NK-92 treated with Interleukin-12 subunit alpha and Interleukin-12 subunit beta, amount 100 ng/mL, for 24 hours (cell line): ENCODE data around the gene NUBP2.
"Not testable (repeated sequence)": the region's sequence is repeated elsewhere in the genome, so short reads cannot be mapped to it uniquely, and the experiment has no call there.

Experiments used
- DNase-seq: peaks from one replicate; lab custom pipeline; 2025; lab: John Stamatoyannopoulos, UW

The NUBP2 gene

DNA sequence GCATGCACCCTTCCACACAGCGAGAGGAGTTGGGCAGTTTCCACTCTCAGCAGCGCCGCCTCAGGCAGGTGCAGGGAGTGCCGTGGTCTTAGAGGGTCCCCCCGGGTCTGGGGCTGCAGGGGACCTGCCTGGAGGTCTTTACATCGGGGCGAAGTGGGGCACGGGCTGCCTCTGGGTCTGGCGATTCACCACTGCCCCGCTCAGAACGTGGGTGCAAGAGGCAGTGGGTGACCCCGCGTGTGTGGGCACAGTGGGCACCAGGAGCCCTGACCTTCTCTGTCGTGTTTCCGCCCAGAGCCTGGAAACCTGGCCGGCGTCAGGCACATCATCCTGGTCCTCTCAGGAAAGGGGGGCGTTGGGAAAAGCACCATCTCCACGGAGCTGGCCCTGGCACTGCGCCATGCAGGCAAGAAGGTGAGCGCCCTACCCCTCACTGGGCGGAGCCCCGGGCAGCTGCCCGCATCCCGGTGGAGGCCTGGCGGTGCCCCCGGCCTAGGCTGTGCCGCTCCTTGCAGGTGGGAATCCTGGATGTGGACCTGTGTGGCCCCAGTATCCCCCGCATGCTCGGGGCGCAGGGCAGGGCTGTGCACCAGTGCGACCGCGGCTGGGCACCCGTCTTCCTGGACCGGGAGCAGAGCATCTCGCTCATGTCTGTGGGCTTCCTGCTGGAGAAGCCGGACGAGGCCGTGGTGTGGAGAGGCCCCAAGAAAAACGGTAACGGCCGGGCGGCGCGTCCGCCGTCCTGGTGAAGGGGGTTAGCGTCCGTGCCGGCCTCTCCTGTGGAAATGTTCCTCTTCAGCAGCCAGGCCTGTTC lies 3.7 kb downstream of the NUBP2 start:
- DNase-seq, result no peak

DNA sequence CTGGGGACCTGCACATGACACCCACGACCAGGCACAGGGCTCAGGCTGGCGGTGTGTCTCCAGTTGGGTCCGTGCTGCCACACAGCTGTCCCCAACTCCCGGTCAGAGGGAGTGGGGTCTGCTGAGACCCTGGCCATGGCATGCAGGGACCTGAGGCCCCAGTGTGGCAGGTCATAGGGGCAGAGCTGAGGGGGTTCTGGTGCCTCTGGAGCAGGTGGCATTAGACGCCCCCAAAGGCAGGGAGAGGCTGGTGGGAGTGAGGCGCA lies 4.2 kb downstream of the NUBP2 start:
- DNase-seq, result no peak

DNA sequence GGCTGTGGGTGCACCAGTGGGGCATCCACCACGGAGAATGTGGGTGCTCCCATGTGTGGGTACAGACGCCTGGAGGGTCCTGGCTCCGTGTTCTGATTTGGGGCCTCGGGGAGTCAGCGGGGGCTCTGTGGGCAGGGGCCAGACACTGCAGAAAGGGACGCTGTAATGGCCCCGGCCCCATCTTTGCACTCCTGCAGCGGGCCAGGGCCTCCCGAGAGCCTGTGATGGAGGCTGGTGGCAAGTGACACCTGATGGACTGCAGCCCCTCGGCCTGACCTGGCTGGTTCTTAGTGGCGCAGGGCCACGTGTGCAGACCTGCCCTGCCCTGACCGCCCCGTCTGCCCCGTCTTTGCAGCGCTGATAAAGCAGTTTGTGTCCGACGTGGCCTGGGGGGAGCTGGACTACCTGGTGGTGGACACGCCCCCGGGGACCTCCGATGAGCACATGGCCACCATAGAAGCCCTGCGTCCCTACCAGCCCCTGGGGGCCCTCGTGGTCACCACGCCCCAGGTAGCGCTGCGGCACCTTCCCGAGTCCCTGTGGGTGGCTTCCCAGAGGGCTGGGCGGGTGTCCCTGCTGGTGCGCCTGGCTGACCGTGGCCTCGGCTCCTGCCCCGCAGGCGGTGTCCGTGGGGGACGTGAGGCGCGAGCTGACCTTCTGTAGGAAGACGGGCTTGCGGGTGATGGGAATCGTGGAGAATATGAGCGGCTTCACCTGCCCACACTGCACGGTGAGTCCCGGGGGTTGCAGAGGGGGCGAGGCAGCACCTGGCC lies 4.7 kb downstream of the NUBP2 start:
- DNase-seq, result no peak

DNA sequence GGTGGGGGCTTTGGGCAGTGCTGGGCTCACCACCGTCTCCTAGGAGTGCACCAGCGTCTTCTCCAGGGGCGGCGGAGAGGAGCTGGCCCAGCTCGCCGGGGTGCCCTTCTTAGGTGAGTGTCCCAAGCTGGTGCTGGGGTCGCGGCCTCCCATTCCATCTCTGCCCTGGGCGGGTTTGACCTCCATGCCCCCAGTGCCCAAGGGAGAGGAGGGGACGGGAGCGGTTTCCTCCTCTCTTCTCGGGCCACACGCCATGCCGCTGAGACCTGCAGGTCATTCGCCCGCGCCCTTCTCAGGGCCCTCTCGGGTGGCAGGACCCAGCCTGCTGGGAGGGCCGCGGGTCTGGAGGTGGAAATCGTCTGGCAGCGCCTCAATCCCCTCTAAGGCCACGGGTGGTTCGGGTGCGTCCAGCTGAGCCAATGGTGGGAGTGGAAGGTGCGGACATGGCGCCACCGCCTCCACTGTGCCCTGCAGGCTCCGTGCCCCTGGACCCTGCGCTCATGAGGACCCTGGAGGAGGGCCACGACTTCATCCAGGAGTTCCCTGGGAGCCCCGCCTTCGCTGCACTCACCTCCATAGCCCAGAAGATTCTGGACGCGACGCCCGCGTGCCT lies 5.4 kb downstream of the NUBP2 start:
- no peak for DNase-seq

DNA sequence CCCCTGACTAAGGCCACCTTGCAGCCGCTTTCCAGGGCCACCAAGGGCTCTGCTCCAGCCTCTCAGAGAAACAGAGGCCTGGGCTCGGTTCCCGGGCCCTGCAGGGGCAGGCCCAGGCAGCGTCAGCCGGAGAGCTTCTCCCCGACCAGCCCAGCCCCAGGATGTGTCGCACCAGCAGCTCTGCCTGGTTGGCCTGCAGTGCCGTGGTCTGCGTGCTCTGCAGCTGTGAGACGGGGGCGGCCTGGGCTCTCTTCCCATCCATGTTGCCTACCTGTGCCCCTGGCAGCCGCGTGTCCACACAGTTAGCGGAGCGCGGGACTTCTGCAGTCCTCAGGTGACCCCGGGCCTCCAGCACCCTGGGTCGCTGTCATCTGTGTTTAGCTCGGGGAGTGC lies 5.9 kb downstream of the NUBP2 start:
- DNase-seq, result no peak

DNA sequence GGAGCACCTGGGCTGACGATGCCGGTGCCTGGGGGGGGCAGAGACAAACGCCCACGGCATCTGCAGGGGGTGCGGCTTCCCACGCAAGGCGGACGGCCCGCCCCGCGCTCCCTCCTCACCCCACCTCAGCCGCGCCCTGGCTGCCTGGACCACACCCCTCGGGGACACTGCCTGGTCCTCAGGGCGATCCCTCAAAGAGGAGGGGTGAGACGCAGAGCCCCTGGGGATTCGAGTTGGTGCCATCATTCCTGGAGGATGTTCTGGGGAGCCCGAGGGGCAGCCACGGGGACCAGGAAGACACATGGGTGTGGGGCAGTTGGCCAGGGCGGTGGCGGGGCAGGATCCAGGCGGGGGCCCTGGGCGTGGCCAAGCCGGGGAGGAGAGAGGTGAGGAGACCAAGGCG lies 6.9 kb downstream of the NUBP2 start:
- no peak for DNase-seq

DNA sequence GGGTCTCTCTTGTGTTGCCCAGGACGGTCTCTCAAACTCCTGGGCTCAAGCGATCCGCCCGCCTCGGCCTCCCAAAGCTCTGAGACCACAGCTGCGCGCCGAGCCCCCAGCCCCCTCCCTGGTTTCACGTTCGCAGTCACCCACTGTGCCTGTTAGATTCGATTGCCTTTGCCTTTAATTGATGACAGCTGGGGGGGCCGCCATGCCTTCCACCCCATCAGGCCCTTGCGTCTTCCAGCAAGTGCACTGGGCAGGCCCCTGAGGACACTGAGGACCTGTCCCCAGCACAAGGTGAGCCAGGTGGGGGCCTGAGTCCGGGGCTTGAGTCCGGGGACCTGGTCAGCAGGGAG lies 7.5 kb downstream of the NUBP2 start:
- no peak for DNase-seq

DNA sequence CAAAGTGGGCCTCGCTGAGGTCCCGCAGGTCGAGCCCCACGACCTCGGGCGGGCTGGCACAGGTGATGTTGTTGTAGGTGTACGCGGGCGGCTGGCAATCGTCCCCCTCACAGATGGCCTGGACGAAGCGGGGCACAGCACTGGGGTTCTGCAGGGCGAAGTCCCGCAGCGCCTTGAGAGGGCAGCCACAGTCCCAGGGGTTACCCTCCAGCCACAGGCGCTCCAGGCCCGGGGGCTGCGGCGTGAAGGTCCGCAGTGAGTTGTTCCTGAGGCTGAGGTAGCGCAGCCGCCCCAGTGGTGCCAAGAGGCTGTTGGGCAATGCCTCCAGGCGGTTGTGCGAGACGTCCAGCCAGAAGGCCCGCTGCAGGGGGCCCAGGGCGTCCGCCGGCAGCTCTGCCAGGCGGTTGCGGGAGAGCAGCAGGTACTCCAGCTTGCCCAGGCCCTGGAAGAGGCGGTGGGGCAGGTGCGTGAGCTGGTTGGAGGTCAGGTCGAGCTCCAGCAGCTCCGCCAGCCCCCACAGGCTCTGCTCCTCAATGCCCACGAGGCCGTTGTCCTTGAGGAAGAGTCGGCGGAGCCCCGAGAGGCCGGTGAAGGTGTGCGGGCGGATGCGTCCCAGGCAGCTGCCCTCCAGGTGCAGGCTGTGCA lies 8.0 kb downstream of the NUBP2 start:
- DNase-seq, result no peak

DNA sequence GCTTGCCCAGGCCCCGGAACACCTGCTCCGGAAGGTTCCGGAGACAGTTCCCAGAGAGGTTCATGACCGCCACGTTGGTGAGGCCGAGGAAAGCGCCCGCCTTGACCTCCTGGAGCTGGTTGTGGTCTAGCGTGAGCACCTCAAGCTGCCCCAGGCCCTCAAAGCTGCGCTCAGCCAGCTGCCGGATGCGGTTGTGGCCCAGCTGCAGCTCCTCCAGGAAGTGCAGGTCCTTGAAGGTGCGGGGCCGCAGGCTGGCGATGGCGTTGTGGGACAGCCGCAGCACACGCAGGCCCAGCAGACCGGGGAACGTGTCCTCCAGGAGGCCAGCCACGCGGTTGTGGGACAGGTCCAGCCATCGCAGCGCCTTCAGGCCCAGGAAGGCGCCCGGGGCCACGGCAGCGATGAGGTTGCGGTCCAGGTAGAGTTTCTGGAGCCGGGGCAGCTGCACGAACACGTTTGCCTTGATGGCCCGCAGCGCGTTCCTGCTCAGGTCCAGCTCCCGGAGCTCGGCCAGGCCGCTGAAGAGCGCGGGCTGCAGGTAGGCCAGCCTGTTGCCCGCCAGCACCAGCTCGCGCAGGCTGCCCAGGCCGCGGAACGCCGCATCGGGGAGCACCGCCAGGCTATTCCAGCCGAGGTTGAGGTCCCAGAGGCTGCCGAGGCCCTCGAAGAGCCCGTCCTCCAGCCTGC lies 8.6 kb downstream of the NUBP2 start:
- DNase-seq, result no peak

DNA sequence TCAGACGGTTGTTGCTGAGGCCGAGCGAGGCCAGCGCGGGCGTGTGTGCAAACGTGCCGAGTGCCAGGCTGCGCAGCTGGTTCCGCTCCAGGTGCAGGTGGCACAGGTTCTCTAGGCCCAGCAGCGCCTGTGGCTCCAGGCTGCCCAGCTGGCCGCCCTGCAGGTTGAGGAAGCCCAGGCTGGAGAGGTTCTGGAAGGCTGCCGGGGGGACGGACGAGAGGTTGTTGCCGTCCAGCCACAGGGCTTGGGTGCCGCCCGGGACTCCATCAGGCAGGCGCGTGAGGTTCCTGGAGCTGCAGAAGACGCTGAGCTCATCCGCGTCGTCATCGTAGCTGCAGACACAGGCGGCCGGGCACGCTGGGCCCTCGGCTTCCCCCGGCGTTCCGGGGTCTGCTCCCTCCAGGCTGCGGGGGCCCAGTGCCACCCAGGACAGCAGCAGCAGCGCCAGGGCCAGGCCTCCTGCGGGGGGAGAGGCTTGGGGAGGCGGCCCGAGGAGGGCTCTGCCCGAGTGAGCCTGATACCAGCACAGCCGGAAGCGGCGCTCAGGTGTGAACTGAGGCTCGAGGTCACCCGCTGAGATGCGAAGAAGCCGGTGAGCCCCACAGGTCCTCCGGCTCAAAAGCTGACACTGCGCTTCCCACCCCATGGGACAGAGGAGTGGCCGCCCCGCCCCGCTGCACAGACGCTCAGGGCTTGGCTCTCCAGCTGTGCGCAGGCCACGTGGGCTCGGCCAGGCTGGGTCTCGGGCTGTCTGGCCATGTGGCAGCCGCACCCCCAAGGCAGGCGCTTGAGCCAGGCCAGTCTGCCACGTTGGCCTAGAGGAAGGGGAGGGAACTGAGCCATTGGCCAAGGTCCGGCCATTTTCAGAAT lies 9.4 kb downstream of the NUBP2 start:
- DNase-seq, result no peak

DNA sequence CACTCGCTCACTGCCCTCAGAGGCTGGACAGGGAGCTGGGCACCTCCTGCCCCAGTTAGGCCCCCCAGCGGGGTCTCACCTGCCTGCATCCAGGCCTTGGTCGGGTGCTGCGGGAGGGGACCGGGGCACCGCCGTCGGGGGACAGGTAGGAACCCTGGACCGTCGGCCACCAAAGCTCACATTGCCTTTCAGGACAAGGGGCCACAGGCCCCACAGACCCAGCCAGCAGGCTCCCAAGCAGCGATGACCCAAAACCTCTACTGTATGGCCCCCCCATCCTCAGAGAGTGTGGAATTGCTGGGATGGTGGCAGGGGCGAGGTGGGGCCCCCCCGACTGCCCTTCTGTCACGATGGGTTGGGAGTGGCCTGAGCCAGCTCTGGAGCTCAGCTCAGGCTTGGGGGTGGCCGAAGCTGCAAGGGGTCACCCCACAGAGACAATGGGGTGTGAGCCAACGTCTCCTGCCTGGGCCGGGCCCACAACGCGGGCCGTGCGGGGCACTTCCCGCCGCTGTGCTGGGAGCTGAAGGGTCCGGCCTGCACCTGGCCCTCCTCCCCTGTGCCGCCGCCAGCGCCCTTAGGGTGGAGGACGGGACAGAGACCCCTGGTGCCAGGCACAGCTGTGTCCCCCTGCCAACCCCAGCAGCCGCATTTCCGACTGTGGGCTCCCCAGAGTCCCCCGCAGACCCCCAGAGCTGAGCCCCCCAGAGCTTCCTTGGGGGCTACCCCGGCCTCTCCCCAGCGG lies 10.2 kb downstream of the NUBP2 start:
- DNase-seq, result no peak

DNA sequence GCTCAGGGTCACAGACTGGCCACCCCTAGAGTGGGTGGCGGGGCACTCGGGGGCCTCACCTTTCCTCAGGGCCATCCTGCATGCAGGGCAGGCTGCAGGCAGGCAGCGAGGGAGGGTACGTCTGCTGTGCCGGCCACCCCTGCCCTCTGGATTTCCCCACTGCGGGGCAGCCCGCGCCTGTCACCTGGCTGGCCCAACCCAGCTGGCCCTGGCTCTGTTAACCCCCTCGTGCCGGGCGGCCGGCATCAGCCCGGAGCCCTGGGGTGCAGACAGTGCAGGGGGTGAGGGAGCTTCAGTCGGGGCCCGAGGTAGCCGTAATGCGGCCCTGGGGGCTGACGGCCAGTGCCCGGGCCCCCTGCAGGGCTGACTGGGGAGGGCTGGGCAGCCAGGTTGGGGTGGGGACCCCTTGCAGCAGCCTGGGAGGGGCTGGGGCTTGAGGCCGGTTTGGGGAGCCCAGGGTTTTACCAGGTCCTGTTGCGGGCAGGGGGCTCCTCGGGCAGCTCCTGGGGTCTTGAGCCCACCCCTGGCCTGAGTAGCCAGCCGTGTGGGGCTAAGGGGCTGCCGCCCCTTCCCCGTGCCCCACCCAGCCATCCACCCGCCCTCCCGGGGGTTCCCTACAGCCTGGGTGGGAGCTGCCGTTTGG lies 10.9 kb downstream of the NUBP2 start, which contains the start of gene IGFALS:
TSS of gene IGFALS (minus strand) at position 128 of the 643 bp plus-strand sequence. CDS start at position 75, 53 bp downstream.
- no peak for DNase-seq

DNA sequence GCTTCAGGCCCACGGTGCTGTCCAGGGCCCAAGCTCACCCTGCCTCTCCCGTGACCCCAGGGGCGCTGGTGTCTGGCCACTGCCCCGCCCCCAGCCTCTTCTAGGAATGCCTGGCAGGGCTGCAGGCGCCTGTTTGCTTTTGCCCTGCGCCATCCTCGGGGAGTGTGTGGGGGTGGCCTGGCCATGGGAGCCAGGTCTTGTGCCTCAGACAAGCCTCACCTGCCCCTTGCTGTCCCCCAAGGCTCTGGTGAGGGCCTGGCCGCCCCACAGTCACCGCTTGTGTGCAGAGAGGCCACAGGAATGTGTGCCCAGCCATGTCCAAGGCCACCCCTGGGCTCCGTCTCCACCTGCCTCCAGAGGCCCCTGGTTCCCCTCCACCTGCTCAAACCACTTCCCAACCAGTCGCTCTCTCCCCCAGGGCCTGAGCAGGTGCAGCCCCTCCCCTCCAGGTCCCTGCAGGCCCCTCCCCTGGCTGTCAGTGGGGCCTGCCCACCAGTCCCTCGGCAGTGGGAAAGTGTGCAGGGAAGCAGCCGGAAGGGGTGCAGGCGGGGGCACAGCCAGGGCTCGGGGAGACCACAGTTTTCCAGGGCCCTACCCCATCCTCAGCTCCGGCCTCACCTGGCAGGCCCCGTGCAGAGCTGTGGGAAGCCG lies 11.6 kb downstream of the NUBP2 start:
- DNase-seq, result no peak

DNA sequence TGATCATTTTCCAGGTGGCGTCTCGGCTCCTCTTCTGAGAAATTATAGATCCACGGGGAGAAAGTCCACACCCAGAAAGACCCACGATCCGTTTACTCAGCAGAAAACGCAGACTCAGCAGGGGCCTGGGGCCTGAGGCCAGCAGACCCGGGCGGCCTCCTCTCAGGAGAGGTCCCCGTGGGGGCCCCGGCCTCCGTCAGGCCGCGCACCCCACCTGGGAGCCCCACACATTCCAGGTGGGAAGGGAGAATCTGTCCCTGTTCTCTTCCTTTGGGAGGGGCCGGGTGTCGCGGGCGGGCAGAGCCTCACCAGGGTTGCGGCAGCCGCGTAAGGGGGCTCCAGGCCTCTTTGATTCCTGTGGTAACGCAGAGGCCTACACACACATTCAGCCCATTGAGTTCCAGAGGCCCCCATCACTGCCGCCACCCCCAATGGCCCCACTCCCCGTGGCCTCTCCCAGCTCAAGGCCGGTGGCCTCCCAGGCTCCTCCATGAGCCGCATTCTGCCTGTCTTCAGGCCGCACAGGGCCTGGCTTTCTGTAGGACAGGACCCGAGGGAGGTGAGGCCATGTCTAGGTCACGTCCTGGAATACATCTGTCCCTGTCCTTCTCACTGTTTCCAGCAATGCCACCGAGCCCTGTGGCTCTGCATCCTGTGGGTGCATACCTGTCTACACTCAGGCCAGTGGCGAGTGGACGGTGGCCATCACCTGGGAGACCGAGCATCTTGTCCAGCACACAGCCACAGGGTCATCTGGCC lies 12.3 kb downstream of the NUBP2 start:
- no peak for DNase-seq

DNA sequence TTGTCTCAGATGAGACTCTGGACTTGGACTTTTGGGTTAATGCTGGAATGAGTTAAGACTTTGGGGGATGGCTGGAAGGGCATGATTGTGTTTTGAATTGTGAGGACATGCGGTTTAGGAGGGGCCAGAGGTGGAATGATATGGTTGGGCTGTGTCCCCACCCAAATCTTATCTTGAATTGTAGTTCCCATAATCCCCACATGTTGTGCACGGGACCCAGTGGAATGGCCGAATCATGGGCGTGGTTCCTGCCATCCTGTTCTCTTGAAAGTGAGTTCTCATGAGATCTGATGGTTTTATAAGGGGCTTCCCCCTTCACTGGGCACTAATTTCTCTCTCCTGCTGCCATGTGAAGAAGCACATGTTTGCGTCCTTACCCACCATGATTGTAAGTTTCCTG lies 16.5 kb downstream of the NUBP2 start:
- not testable (repeated sequence) for DNase-seq

DNA sequence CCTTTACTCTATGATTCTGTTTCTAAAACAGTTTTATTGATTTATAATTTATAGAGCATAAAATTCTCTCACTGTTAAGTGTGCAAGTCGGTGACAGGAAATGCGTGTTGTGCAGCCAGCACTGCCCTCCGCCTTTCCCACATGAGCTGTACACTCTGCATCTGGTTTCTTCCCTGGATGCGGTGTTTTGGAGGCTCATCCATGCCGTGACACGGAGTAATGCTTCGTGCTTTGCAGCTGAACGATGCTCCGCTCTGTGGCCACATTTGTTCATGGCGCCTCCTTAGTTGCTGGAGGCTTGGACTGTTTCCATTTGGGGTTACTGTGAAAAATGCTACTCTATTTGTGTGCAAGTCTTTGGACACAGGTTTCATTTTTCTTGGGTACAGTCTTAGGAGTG lies 17.9 kb downstream of the NUBP2 start:
- no peak for DNase-seq

DNA sequence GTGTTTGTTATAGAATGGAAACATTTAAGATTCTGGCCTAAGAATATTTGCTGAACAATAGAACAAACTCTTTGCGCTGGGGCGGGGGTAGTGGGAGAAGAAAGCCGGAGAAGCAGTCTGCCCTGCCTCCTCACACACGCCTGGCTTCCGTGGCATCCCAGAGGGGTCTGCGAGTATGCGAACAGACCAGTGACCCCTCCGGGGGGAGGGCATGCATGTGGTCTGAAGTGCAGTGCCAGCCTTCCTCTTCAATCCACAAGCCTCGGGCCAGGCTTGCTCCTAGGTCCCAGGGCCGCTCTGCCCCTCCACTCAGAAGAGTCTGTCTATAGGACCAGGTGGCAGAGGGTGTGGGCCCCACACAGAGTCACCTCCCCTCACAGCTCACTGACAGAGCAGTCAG lies 24.9 kb downstream of the NUBP2 start:
- DNase-seq, result no peak

DNA sequence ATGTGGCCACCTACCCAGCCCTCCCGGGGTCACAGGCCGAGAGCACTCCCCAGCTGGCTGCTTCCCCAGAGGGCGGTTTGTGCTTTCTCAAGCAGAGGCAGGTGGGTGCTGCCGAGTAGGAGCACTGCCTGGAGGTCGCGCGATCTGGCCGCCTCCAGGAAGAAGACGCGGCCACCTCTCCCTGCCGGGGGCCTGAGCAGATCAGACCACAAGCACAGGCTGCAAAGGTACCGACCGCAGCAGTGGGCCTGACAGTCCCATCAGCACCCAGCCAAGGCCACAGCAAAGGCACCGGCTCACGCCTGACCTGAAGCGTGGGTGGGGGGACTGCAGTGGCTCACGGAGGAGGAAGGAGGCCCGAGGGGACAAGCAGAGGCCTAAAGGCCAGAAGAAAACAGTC lies 25.9 kb downstream of the NUBP2 start:
- DNase-seq, result no peak
